ENCODE data around the gene PIH1D1. TPM values are rescaled to one million over a fixed set of nuclear protein-coding genes. Genes with fewer than 3 reads are reported as not detected.

The PIH1D1 gene
- polyA plus RNA-seq, 2 donors: 63.5 to 65.3 TPM

DNA sequence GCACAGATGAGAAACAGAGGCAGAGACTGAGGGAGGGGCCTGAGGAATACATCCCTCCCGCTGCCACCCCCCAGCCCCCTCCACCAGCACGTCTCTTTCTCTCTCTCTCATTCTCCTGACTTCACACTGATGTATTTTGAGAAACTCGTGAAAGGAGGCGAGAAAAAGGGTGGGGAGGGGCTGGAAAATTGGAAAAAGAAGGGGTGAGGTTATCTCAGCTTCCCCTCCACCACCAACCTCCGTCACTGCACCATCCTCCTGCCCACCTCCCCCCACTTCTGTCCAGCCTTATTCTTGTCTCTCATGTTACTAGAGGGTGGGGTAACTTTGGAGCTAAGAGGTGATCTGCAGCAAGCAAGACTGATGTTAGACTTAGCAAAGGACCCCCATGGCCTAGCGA lies 11.8 kb downstream of the PIH1D1 start:
- H3K4me1 ChIP-seq (ENCODE audit: control insufficient read depth in 2 of 2, insufficient read depth in 2 of 2, low read length in 1 of 2): peaks cover 2% of the 10 kb centered on the region in 2 donors
- H3K27me3 ChIP-seq (ENCODE audit: control insufficient read depth in 1 of 2, insufficient read depth in 2 of 2, low read length in 2 of 2): peaks cover 0 to 12% of the 10 kb centered on the region in 2 donors
- WGBS, 2 donors: 36 to 37% methylated on average over 6 of the region's 6 CpGs
- H3K36me3 ChIP-seq (ENCODE audit: control insufficient read depth in 2 of 2, insufficient read depth in 2 of 2, low read length in 1 of 2): no peaks in the 10 kb centered on the region
- no peak overlapping the region for H3K4me3 ChIP-seq (ENCODE audit: low read depth in 1 of 2, low read length in 2 of 2)
- no peak overlapping the region for H3K27ac ChIP-seq (ENCODE audit: low read depth in 2 of 2, low read length in 1 of 2)
- peaks cover 0 to 5% of the 10 kb centered on the region in 2 donors for H3K9me3 ChIP-seq (ENCODE audit: control insufficient read depth in 2 of 2, insufficient read depth in 1 of 2, low read depth in 1 of 2, low read length in 1 of 2)

DNA sequence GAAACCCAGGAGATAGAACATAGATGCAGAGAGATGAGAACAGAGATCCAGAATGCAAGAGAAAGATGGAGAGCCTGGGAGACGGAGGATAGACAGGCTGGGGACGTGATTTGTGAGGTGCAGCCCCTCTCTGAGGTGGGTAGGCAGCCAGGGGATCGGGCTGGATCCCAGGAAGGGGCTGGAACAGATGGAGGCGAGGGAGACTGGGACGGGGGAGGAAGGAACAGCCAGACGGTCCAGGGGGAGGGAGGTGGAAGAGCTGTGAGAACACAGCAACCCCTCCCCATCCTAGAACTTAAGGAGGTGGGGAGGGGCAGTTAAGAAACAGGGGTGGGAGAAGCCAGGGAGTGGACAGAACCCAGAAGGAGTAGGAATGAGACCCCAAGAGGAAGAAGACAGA lies 13.4 kb downstream of the PIH1D1 start:
- Histone ChIP-seq H3K9me3 (ENCODE audit: control insufficient read depth in 2 of 2, insufficient read depth in 1 of 2, low read depth in 1 of 2, low read length in 1 of 2) (peaks cover 0 to 5% of the 10 kb centered on the region in 2 donors), H3K4me1 (ENCODE audit: control insufficient read depth in 2 of 2, insufficient read depth in 2 of 2, low read length in 1 of 2) (peaks cover 2% of the 10 kb centered on the region in 2 donors), H3K27ac (ENCODE audit: low read depth in 2 of 2, low read length in 1 of 2) (no peak overlapping the region), H3K36me3 (ENCODE audit: control insufficient read depth in 2 of 2, insufficient read depth in 2 of 2, low read length in 1 of 2) (no peaks in the 10 kb centered on the region), H3K4me3 (ENCODE audit: low read depth in 1 of 2, low read length in 2 of 2) (no peak overlapping the region), H3K27me3 (ENCODE audit: control insufficient read depth in 1 of 2, insufficient read depth in 2 of 2, low read length in 2 of 2) (peaks cover 0 to 17% of the 10 kb centered on the region in 2 donors)
- WGBS, 2 donors: 9 to 20% methylated on average over 6 of the region's 6 CpGs

GRCh38 chr19:49437231-49437630 lies 14.4 kb downstream of the PIH1D1 start:
- H3K27me3 ChIP-seq (ENCODE audit: control insufficient read depth in 1 of 2, insufficient read depth in 2 of 2, low read length in 2 of 2): peaks cover 0 to 22% of the 10 kb centered on the region in 2 donors
- no peak overlapping the region for H3K4me3 ChIP-seq (ENCODE audit: low read depth in 1 of 2, low read length in 2 of 2)
- H3K36me3 ChIP-seq (ENCODE audit: control insufficient read depth in 2 of 2, insufficient read depth in 2 of 2, low read length in 1 of 2): no peaks in the 10 kb centered on the region
- H3K4me1 ChIP-seq (ENCODE audit: control insufficient read depth in 2 of 2, insufficient read depth in 2 of 2, low read length in 1 of 2): peaks cover 2% of the 10 kb centered on the region in 2 donors
- no peak overlapping the region for H3K27ac ChIP-seq (ENCODE audit: low read depth in 2 of 2, low read length in 1 of 2)
- WGBS, 2 donors: 13% methylated on average over 8 of the region's 8 CpGs
- H3K9me3 ChIP-seq (ENCODE audit: control insufficient read depth in 2 of 2, insufficient read depth in 1 of 2, low read depth in 1 of 2, low read length in 1 of 2): peaks cover 0 to 5% of the 10 kb centered on the region in 2 donors

DNA sequence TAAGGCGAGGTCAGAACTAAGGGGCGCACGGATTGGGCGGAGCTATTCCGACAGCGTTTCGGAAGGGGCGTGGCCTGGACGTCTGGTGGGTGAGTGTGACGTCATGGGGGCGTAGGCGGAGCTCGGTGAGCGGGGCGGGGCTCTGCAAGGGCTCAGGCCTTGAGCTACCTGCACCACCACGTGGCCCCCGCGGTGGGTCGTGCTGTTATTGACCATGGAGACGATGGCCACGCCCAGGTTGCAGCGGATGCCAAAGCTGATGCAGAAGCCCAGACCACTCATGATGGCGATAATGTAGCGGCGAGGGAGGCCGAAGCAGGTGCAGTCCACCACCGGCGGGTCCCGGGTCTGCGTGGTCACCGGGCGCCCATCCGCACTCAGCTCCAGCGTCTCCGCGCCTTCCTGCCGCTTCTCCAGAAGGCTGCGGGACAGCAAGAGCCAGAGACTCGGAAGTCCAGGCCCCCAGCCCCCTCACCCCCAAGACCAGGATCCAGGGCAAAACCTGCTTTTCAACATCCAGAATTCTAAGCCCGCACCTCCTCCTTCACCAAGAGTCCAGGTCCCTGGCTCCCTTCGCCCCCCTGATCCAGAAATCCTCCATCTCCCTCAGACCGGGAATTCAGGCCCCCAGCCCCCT lies 15.1 kb downstream of the PIH1D1 start:
- Histone ChIP-seq H3K4me1 (ENCODE audit: control insufficient read depth in 2 of 2, insufficient read depth in 2 of 2, low read length in 1 of 2) (peaks cover 2% of the 10 kb centered on the region in 2 donors), H3K36me3 (ENCODE audit: control insufficient read depth in 2 of 2, insufficient read depth in 2 of 2, low read length in 1 of 2) (no peaks in the 10 kb centered on the region), H3K27ac (ENCODE audit: low read depth in 2 of 2, low read length in 1 of 2) (no peak overlapping the region), H3K27me3 (ENCODE audit: control insufficient read depth in 1 of 2, insufficient read depth in 2 of 2, low read length in 2 of 2) (peaks cover 0 to 24% of the 10 kb centered on the region in 2 donors), H3K4me3 (ENCODE audit: low read depth in 1 of 2, low read length in 2 of 2) (no peak overlapping the region), H3K9me3 (ENCODE audit: control insufficient read depth in 2 of 2, insufficient read depth in 1 of 2, low read depth in 1 of 2, low read length in 1 of 2) (peaks cover 0 to 9% of the 10 kb centered on the region in 2 donors)
- WGBS, 2 donors: 15 to 20% methylated on average over 31 to 42 of the region's 42 CpGs

DNA sequence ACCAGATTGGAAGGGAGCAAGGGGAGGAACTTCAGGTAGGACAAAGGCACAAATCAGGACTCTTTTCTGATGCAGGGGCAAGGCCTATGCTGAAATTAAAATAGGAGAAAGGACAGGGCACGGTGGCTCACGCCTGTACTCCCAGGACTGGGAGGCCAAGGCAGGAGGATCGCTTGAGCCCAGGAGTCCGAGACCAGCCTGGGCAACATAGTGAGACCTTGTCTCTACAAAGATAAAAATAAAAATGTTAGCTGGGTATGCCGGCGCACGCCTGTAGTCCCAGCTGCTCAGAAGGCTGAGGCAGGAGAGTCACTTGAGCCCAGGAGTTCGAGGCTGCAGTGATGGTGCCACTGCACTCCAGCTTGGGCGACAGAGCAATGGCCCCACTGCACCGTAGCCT lies 15.9 kb downstream of the PIH1D1 start:
- Histone ChIP-seq H3K27ac (ENCODE audit: low read depth in 2 of 2, low read length in 1 of 2) (no peak overlapping the region), H3K9me3 (ENCODE audit: control insufficient read depth in 2 of 2, insufficient read depth in 1 of 2, low read depth in 1 of 2, low read length in 1 of 2) (peaks cover 0 to 12% of the 10 kb centered on the region in 2 donors), H3K4me3 (ENCODE audit: low read depth in 1 of 2, low read length in 2 of 2) (no peak overlapping the region), H3K36me3 (ENCODE audit: control insufficient read depth in 2 of 2, insufficient read depth in 2 of 2, low read length in 1 of 2) (no peaks in the 10 kb centered on the region), H3K4me1 (ENCODE audit: control insufficient read depth in 2 of 2, insufficient read depth in 2 of 2, low read length in 1 of 2) (peaks cover 0 to 2% of the 10 kb centered on the region in 2 donors), H3K27me3 (ENCODE audit: control insufficient read depth in 1 of 2, insufficient read depth in 2 of 2, low read length in 2 of 2) (peaks cover 0 to 22% of the 10 kb centered on the region in 2 donors)
- 86 to 87% methylated on average over 10 of the region's 10 CpGs for WGBS, 2 donors

GRCh38 chr19:49434907-49435583 lies 16.6 kb downstream of the PIH1D1 start:
- peaks cover 0 to 22% of the 10 kb centered on the region in 2 donors for H3K27me3 ChIP-seq (ENCODE audit: control insufficient read depth in 1 of 2, insufficient read depth in 2 of 2, low read length in 2 of 2)
- WGBS, 2 donors: 87 to 89% methylated on average over 18 of the region's 18 CpGs
- no peaks in the 10 kb centered on the region for H3K36me3 ChIP-seq (ENCODE audit: control insufficient read depth in 2 of 2, insufficient read depth in 2 of 2, low read length in 1 of 2)
- no peak overlapping the region for H3K27ac ChIP-seq (ENCODE audit: low read depth in 2 of 2, low read length in 1 of 2)
- no peak overlapping the region for H3K4me3 ChIP-seq (ENCODE audit: low read depth in 1 of 2, low read length in 2 of 2)
- peaks cover 0 to 2% of the 10 kb centered on the region in 2 donors for H3K4me1 ChIP-seq (ENCODE audit: control insufficient read depth in 2 of 2, insufficient read depth in 2 of 2, low read length in 1 of 2)
- peaks cover 0 to 12% of the 10 kb centered on the region in 2 donors for H3K9me3 ChIP-seq (ENCODE audit: control insufficient read depth in 2 of 2, insufficient read depth in 1 of 2, low read depth in 1 of 2, low read length in 1 of 2)

DNA sequence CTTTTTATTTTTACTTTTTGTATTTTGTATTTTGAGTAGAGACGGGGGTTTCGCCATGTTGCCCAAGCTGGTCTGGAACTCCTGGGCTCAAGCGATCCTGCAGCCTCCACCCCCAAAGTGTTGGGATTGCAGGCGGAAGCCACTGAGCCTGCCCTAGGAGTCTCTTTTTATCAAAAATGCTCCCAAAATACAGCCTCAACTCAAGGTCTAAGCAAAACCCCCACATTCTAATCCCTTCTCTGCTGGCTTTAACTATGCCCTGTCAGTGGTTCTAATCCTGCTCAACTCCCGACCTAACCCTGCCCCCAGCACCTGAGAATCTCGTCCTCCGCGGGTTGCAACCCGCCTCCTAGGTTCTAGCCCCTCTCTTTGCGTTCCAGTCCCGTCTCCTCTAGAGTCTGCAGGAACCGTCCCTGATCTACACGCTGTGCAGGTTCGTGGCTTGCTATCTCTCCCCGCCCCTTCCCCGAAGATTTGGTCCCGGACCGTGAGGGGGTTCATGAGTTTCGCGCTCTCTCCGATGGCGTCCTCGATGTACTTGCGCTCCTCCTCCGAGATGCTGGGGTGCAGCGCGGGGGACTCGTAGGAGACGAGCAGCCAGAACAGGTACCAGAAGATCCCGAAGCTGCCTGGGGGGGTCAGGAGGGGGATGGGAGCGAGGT lies 18.2 kb downstream of the PIH1D1 start:
- H3K27me3 ChIP-seq (ENCODE audit: control insufficient read depth in 1 of 2, insufficient read depth in 2 of 2, low read length in 2 of 2): peaks cover 0 to 25% of the 10 kb centered on the region in 2 donors
- no peak overlapping the region for H3K4me3 ChIP-seq (ENCODE audit: low read depth in 1 of 2, low read length in 2 of 2)
- H3K27ac ChIP-seq (ENCODE audit: low read depth in 2 of 2, low read length in 1 of 2): no peak overlapping the region
- 21 to 29% methylated on average over 31 of the region's 31 CpGs for WGBS, 2 donors
- peaks cover 0 to 2% of the 10 kb centered on the region in 2 donors for H3K4me1 ChIP-seq (ENCODE audit: control insufficient read depth in 2 of 2, insufficient read depth in 2 of 2, low read length in 1 of 2)
- H3K9me3 ChIP-seq (ENCODE audit: control insufficient read depth in 2 of 2, insufficient read depth in 1 of 2, low read depth in 1 of 2, low read length in 1 of 2): peaks cover 0 to 12% of the 10 kb centered on the region in 2 donors
- H3K36me3 ChIP-seq (ENCODE audit: control insufficient read depth in 2 of 2, insufficient read depth in 2 of 2, low read length in 1 of 2): no peaks in the 10 kb centered on the region

GRCh38 chr19:49432141-49433073 lies 19.2 kb downstream of the PIH1D1 start:
- H3K27me3 ChIP-seq (ENCODE audit: control insufficient read depth in 1 of 2, insufficient read depth in 2 of 2, low read length in 2 of 2): peaks cover 0 to 26% of the 10 kb centered on the region in 2 donors
- H3K27ac ChIP-seq (ENCODE audit: low read depth in 2 of 2, low read length in 1 of 2): no peak overlapping the region
- 15 to 18% methylated on average over 63 of the region's 63 CpGs for WGBS, 2 donors
- no peaks in the 10 kb centered on the region for H3K36me3 ChIP-seq (ENCODE audit: control insufficient read depth in 2 of 2, insufficient read depth in 2 of 2, low read length in 1 of 2)
- no peak overlapping the region for H3K4me3 ChIP-seq (ENCODE audit: low read depth in 1 of 2, low read length in 2 of 2)
- peaks cover 2 to 4% of the 10 kb centered on the region in 2 donors for H3K4me1 ChIP-seq (ENCODE audit: control insufficient read depth in 2 of 2, insufficient read depth in 2 of 2, low read length in 1 of 2)
- peaks cover 0 to 12% of the 10 kb centered on the region in 2 donors for H3K9me3 ChIP-seq (ENCODE audit: control insufficient read depth in 2 of 2, insufficient read depth in 1 of 2, low read depth in 1 of 2, low read length in 1 of 2)

- 48 to 60% methylated on average over 24 to 29 of the region's 29 CpGs for WGBS, 2 donors
- Histone ChIP-seq H3K4me3 (ENCODE audit: low read depth in 1 of 2, low read length in 2 of 2) (no peak overlapping the region), H3K27ac (ENCODE audit: low read depth in 2 of 2, low read length in 1 of 2) (no peak overlapping the region), H3K9me3 (ENCODE audit: control insufficient read depth in 2 of 2, insufficient read depth in 1 of 2, low read depth in 1 of 2, low read length in 1 of 2) (peaks cover 0 to 9% of the 10 kb centered on the region in 2 donors), H3K27me3 (ENCODE audit: control insufficient read depth in 1 of 2, insufficient read depth in 2 of 2, low read length in 2 of 2) (peaks cover 0 to 21% of the 10 kb centered on the region in 2 donors), H3K36me3 (ENCODE audit: control insufficient read depth in 2 of 2, insufficient read depth in 2 of 2, low read length in 1 of 2) (no peaks in the 10 kb centered on the region), H3K4me1 (ENCODE audit: control insufficient read depth in 2 of 2, insufficient read depth in 2 of 2, low read length in 1 of 2) (peaks cover 2 to 4% of the 10 kb centered on the region in 2 donors)
Observed at GRCh38 chr19:49431330-49431749, 20.3 kb downstream of the PIH1D1 start.
